Fibroblast of lung (primary cell): ENCODE results near the gene CARMIL1. TPM values are rescaled to one million over a fixed set of nuclear protein-coding genes. Genes with fewer than 3 reads are reported as not detected.
"Not testable (repeated sequence)": the region's sequence is repeated elsewhere in the genome, so short reads cannot be mapped to it uniquely, and the experiment has no call there.

Experiments used
- DNase-seq, 2 donors: peaks; one replicate each; pipeline versions ENCODE4 v3.0.0 to v3.0.0-alpha.2; 2010; ENCODE audit warnings: low read depth in 2 of 2
- H2AFZ ChIP-seq: 2 replicates; pipeline ENCODE4 v1.5.1; 2012; ENCODE audit warnings: low read length, control low read depth, inconsistent platforms
- H3K27ac ChIP-seq: 2 replicates; pipeline ENCODE4 v1.5.1; 2011; ENCODE audit warnings: low read length, control low read depth; ENCODE audit not compliant: insufficient read depth
- H3K27me3 ChIP-seq: 2 replicates; pipeline ENCODE4 v1.5.1; 2011; ENCODE audit warnings: mild to moderate bottlenecking, low read length; ENCODE audit not compliant: control insufficient read depth, insufficient read depth
- H3K36me3 ChIP-seq: 2 replicates; pipeline ENCODE4 v1.5.1; 2011; ENCODE audit warnings: low read length; ENCODE audit not compliant: control insufficient read depth, insufficient read depth
- H3K4me1 ChIP-seq: 2 replicates; pipeline ENCODE4 v1.5.1; 2011; ENCODE audit warnings: low read length; ENCODE audit not compliant: control insufficient read depth, insufficient read depth; ENCODE audit errors: extremely low read depth
- H3K4me2 ChIP-seq: 2 replicates; pipeline ENCODE4 v1.5.1; 2011; ENCODE audit warnings: low read length, control low read depth; ENCODE audit not compliant: insufficient read depth; ENCODE audit errors: extremely low read depth
- H3K4me3 ChIP-seq, 4 experiments: fragments of 200-600 bp in 1 of 4; sonication (generic) in 1 of 4; replicated peaks in 1 of 4; 2 replicates each; pipeline ENCODE4 v1.5.1; 2011 to 2016; ENCODE audit warnings: low read length in 4 of 4, low read depth in 3 of 4, mild to moderate bottlenecking in 3 of 4, control low read depth in 2 of 4, inconsistent platforms in 1 of 4, mixed read lengths in 1 of 4; ENCODE audit not compliant: insufficient read depth in 1 of 4; ENCODE audit errors: control extremely low read depth in 1 of 4
- H3K79me2 ChIP-seq: 2 replicates; pipeline ENCODE4 v1.5.1; 2012; ENCODE audit warnings: mild to moderate bottlenecking, low read length, inconsistent platforms; ENCODE audit not compliant: control insufficient read depth, insufficient read depth
- H3K9ac ChIP-seq: 2 replicates; pipeline ENCODE4 v1.5.1; 2011; ENCODE audit warnings: mild to moderate bottlenecking, low read length, control low read depth; ENCODE audit not compliant: insufficient read depth
- H3K9me3 ChIP-seq: 2 replicates; pipeline ENCODE4 v1.5.1; 2012; ENCODE audit warnings: low read depth, low read length; ENCODE audit not compliant: control insufficient read depth, insufficient read depth
- H4K20me1 ChIP-seq: 2 replicates; pipeline ENCODE4 v1.5.1; 2011; ENCODE audit warnings: low read length; ENCODE audit not compliant: control insufficient read depth, insufficient read depth; ENCODE audit errors: extremely low read depth
- CTCF ChIP-seq, 2 donors: IDR thresholded peaks in 1 of 2; conservative IDR thresholded peaks in 1 of 2; 1 replicate in 1 of 2; 2 replicates in 1 of 2; pipeline ENCODE4 v1.5.1; 2011 to 2012; ENCODE audit warnings: low read length in 2 of 2, control low read depth in 1 of 2, inconsistent platforms in 1 of 2, low read depth in 1 of 2, mild to moderate bottlenecking in 1 of 2
- EZH2 ChIP-seq: IDR thresholded peaks from 2 replicates; pipeline ENCODE4 v1.5.1; 2012; ENCODE audit warnings: low read length, control low read depth, mild to moderate bottlenecking; ENCODE audit errors: missing control alignments
- polyA plus RNA-seq, 2 donors: library from polyadenylated mRNA; depleted of rRNA in 1 of 2; stranded (reverse) in 1 of 2; unstranded in 1 of 2; fragments of >200 nt; gene quantifications; 2 replicates each; pipeline ENCODE4 v1.2.1, GENCODE V29; 2011 to 2012; ENCODE audit warnings: missing spikeins in 1 of 2
- total RNA-seq: library from RNA; depleted of rRNA; stranded (reverse); fragments of >200 nt; gene quantifications from 2 replicates; pipeline ENCODE4 v1.2.1, GENCODE V29; 2014

CARMIL1 gene
- total and polyA plus RNA-seq, 2 donors (not counting 1 experiment from before 2014, with no cell fraction given), result 10.2 to 12.5 TPM

- Histone ChIP-seq H3K27me3 (no peaks in the 10 kb centered on the region), H3K4me1 (no peaks in the 10 kb centered on the region), H3K9me3 (no peaks in the 10 kb centered on the region), H3K27ac (no peak overlapping the region), H3K9ac (no peak overlapping the region), H2AFZ (no peak overlapping the region), H4K20me1 (no peaks in the 10 kb centered on the region), H3K79me2 (no peaks in the 10 kb centered on the region), H3K4me3 (no peak overlapping the region), H3K4me2 (no peak overlapping the region), H3K36me3 (no peaks in the 10 kb centered on the region)
- TF ChIP-seq EZH2 (no peak), CTCF (conservative IDR thresholded peaks at IDR 0.05 in 1 of 2, IDR thresholded peaks at IDR 0.05 in 1 of 2; ENCODE audit: low read depth in 1 of 2, low read length in 2 of 2) (no peak)
- DNase-seq, result no peak
These were observed 303.9 kb downstream of the CARMIL1 start for GRCh38 chr6:25583099-25583498.

- no peak for DNase-seq
- Histone ChIP-seq H2AFZ (no peak overlapping the region), H3K4me1 (no peaks in the 10 kb centered on the region), H3K4me3 (no peak overlapping the region), H3K9ac (no peak overlapping the region), H3K27ac (no peak overlapping the region), H4K20me1 (no peaks in the 10 kb centered on the region), H3K9me3 (no peaks in the 10 kb centered on the region), H3K36me3 (no peaks in the 10 kb centered on the region), H3K27me3 (no peaks in the 10 kb centered on the region), H3K4me2 (no peak overlapping the region), H3K79me2 (no peaks in the 10 kb centered on the region)
- no peak for TF ChIP-seq EZH2
- no peak for TF ChIP-seq CTCF (conservative IDR thresholded peaks at IDR 0.05 in 1 of 2, IDR thresholded peaks at IDR 0.05 in 1 of 2; ENCODE audit: low read depth in 1 of 2, low read length in 2 of 2)
These were observed 304.7 kb downstream of the CARMIL1 start for GRCh38 chr6:25583906-25584305.

GRCh38 chr6:25585225-25585624, 306.1 kb downstream of the CARMIL1 start:
- H3K79me2 ChIP-seq, result no peaks in the 10 kb centered on the region
- H3K27me3 ChIP-seq, result no peaks in the 10 kb centered on the region
- no peaks in the 10 kb centered on the region for H3K36me3 ChIP-seq
- no peaks in the 10 kb centered on the region for H3K4me1 ChIP-seq
- H2AFZ ChIP-seq, result no peak overlapping the region
- H3K9me3 ChIP-seq, result no peaks in the 10 kb centered on the region
- no peak overlapping the region for H3K4me3 ChIP-seq
- H3K9ac ChIP-seq, result no peak overlapping the region
- no peak overlapping the region for H3K27ac ChIP-seq
- no peak for DNase-seq
- H4K20me1 ChIP-seq, result no peaks in the 10 kb centered on the region
- no peak for TF ChIP-seq CTCF (conservative IDR thresholded peaks at IDR 0.05 in 1 of 2, IDR thresholded peaks at IDR 0.05 in 1 of 2; ENCODE audit: low read depth in 1 of 2, low read length in 2 of 2)
- no peak overlapping the region for H3K4me2 ChIP-seq

- H3K4me1 ChIP-seq, result not testable (repeated sequence)
These were observed 306.9 kb downstream of the CARMIL1 start for GRCh38 chr6:25586119-25586518.

More at GRCh38 chr6:25586119-25586518, 306.9 kb downstream of the CARMIL1 start:
- not testable (repeated sequence) for H3K27me3 ChIP-seq, H3K27ac ChIP-seq, H3K9me3 ChIP-seq, H4K20me1 ChIP-seq, H3K4me3 ChIP-seq, H3K79me2 ChIP-seq, DNase-seq, H3K9ac ChIP-seq, H3K36me3 ChIP-seq, H2AFZ ChIP-seq, H3K4me2 ChIP-seq
